Gastroesophageal sphincter (tissue), 3 donors: Measurements from ENCODE around the gene CBARP.

Source experiments
- POLR2A ChIP-seq, 2 donors: fragments of 450-650 bp; IDR thresholded peaks; one replicate each; pipeline ENCODE4 v1.6.1; 2017; ENCODE audit warnings: antibody characterized with exemption in 2 of 2, mild to moderate bottlenecking in 2 of 2, moderate library complexity in 1 of 2
- TF ChIP-seq, protein P1 (sequence below), 4 experiments: fragments of 200-600 bp in 2 of 4; fragments of 450-650 bp in 2 of 4; sonication (generic) in 1 of 4; IDR thresholded peaks; one replicate each; pipeline ENCODE4 v1.5.1; 2017 to 2019; ENCODE audit warnings: antibody characterized with exemption in 4 of 4, mild to moderate bottlenecking in 2 of 4, moderate library complexity in 2 of 4

DNA sequence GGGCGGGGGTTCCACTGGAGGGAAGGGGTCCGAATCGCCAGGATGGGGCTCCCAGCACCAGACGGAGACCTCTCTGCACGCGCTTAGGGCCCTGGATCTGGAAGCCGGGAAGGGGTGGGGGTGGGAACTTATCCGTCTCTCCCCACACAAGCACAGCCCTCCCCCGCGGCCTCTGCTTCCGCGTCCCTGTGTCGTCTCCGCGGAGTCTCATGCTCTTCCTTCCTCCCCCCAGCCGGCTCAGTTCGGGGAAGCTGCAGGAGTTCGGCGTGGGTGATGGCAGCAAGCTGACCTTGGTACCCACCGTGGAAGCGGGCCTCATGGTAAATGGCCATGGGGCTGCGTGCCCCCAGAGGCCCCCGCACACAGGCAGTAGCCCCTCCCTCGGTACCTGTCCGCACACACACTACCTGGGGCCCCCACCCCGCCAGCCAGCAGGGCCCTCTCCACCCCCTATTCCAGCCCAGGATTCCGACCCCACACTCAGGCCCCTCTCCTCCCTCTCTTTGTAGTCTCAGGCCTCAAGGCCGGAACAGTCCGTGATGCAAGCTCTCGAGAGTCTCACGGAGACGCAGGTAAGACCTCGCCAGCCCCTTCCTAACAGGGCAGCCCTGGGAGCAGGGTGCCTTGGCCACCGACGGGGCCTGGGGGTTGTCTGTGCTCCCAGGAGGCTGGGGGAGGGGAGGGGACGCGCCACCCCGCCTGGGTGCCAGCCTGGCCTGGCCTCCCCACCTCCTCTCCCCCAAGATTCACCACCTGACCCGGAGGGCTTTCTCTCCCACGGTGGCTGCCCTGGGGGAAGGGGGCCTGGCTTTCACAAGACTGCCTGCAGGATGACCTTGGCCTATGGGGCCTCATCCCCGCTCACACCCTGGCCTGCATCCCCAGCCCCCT lies 13.8 kb upstream of the CBARP start:
- TF ChIP-seq, protein P1, sequence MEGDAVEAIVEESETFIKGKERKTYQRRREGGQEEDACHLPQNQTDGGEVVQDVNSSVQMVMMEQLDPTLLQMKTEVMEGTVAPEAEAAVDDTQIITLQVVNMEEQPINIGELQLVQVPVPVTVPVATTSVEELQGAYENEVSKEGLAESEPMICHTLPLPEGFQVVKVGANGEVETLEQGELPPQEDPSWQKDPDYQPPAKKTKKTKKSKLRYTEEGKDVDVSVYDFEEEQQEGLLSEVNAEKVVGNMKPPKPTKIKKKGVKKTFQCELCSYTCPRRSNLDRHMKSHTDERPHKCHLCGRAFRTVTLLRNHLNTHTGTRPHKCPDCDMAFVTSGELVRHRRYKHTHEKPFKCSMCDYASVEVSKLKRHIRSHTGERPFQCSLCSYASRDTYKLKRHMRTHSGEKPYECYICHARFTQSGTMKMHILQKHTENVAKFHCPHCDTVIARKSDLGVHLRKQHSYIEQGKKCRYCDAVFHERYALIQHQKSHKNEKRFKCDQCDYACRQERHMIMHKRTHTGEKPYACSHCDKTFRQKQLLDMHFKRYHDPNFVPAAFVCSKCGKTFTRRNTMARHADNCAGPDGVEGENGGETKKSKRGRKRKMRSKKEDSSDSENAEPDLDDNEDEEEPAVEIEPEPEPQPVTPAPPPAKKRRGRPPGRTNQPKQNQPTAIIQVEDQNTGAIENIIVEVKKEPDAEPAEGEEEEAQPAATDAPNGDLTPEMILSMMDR (IDR thresholded peaks at IDR 0.05) = no peak
- peak; percentile 9 to 26 for TF ChIP-seq POLR2A (IDR thresholded peaks at IDR 0.05)
